ENCODE measurements around the gene PLCB1. TPM values are rescaled to one million over a fixed set of nuclear protein-coding genes. Genes with fewer than 3 reads are reported as not detected.
"Not testable (repeated sequence)": the region's sequence is repeated elsewhere in the genome, so short reads cannot be mapped to it uniquely, and the experiment has no call there.

PLCB1 gene
- total RNA-seq, 1 experiment from 2014 or later = 3.5 TPM

DNA sequence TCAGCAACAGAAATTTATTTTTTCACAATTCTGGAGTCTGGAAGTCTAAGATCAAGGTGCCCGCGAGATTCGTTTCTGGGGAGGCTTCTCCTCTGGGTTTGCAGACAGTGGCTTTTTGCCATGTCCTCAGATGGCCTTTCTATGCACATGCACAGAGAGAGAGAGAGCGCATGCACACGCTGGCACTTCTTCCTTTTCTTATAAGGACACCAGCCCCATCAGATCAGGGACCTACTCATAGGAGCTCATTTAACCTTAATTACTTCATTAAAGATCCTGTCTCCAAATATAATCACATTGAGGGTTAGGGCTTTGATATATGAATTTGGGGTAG lies 676.1 kb downstream of the PLCB1 start:
- DNase-seq (ENCODE audit: low spot score) = no peak

DNA sequence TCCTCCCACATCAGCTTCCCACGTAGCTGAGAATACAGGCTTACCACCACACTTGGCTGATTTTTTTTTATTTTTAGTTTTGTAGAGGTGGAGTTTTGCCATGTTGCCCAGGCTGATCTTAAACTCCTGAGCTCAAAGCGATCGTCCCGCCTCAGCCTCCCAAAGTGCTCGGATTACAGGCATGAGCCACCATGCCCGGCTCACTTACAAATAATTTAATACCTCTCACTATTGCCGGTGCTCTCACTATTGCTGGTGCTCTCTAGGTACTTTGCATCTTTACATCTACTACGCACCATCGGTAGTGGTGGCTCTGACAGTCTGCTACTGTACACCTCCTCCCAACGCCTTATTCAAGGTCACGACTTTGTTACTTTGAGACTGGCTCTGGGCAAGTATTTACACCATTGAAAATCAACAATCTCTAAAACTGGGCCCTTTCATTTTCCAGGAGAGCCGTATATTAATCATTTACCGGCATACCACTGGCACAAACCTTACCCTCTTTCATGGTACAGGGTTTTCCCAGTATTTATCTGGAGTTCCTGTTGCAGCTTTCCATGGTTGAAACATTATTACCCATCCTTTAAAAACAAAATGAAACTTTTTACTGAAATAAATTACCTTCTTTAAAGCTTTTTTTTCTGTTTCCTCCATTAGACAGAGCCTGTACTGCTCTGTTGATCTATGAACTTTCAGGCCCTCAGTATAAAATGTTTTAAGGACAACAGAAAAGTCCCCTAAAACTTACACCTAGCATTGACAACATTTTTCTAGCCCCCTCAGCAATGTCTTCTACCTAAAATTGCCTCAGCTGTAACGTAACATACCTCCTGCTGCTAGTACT lies 677.3 kb downstream of the PLCB1 start:
- no peak for DNase-seq (ENCODE audit: low spot score)

DNA sequence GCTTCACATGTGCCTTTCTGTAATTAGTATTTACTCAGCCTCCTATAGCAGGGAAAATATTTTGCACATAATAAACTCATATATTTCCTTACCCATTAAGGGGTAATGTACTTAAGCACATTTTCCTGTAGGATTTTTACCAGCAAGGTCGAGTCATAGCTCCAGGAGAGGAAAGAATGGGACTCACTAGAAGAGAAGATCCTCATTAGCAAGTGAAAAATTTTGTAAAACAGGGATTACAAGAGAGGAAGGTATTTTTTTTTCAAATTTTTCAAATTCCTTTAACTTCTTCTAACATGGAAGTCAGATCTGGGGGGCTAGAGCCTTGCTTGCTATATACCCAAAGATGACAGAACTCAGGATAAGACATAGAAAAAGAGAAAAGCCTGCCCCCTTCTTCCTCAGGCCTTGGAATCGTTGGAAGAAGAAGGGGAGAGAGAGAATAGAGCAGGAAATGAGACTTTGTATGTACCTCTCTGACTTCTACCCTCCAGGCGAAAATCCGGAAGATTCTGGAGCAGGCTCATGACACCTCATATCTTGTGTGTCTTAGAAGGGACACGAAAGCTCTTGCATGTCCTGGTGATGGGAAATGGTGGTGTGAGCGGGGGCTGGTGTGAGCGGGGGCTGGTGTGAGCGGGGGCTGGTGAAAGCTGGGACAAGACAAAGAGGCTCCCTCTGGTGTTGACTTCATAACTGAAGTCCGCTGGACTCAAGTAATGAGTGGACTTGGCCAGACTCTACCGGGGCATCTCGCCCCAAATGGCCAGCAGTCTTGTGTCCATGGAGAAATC lies 679.9 kb downstream of the PLCB1 start:
- no peak for DNase-seq (ENCODE audit: low spot score)

DNA sequence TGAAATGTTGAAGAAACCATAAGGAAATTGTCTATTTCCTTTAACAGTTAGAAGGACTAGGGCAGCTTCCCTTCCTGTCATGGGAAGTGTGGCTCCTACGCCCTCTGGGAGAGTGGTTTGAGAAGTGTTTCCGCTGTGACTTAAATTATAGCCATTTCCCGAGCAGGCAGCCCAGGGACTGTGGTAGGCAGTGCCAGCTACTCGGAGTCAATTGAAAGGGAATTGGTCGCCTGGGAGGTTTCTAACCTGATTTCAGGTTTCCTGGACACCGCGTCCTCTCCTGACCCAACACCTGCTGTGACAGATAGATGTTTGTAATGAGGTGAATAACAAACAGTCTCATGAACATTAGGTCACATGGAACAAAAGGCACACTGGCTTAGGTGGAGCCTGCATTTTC lies 680.8 kb downstream of the PLCB1 start:
- DNase-seq (ENCODE audit: low spot score) = no peak

DNA sequence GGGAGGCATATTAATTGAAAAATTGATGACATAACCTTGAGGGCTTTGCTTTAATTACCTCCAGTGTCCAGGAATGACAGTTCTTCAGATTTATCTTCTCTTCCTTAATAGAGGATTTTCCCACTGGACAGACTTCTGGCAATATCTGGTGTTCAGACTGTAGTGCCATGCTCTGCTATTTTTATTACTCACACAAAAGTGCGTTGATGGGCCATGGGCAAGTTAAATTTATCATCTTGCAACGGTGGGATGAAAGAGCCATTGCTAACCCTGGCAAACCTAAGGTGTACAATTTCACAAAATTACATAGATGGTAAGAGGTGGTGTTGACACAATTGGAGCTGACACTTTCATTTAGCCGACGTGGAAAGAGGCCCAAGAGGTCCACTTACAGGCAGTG lies 683.1 kb downstream of the PLCB1 start:
- no peak for DNase-seq (ENCODE audit: low spot score)

DNA sequence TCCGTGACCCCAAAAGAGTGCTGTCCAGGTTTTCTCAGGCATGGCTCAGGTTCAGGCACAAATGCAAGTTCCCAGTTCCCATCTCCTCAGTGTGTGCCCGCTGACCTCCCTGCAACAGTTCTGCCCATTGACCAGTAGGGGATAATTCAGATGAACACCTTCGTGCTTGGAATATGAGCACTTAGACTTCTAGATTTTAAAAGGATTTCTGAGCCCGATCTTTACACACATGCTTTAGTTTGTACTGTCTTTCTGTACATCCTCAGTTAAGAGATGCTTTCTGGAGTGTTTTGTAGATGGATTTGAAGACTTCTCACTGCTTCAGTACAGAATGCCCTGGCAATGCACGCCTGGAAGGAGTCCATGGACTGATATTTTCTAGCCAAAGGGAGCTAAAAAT lies 697.2 kb downstream of the PLCB1 start:
- peak; percentile 2 for DNase-seq (ENCODE audit: low spot score)

DNA sequence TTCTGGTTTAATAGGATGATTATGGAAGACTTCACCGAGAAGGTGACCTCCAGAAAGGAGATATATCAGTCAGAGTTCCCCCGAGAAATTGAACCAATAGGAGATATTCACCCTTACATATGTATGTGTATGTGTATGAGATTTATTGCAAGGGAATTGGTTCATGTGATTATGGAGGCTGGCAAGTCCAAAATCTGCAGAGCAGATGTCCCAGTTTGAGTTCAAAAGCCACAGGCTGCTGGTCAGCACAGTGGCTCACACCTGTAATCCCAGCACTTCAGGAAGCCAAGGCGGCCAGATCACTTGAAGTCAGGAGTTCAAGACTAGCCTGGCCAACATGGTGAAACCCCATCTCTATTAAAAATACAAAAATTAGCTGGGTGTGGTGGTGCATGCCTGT lies 702.2 kb downstream of the PLCB1 start:
- DNase-seq (ENCODE audit: low spot score) = not testable (repeated sequence)

DNA sequence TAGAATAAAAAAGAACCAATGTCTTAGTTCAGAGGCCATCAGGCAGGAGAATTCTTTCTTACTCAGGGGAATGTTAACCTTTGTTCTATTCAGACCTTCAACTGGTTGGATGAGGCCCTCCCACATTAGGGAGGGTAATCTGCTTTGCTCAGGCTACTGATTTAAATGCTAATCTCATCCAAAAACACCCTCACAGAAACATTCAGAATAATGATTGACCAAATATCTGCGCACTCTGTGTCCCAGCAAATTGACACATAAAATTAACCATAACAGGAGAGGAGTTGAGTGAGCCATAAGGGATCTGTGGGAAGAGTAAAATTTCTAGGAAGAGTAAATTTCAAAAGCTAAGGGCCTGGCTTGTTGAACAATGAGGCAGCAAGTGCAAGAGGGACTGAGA lies 702.8 kb downstream of the PLCB1 start:
- DNase-seq (ENCODE audit: low spot score) = no peak

DNA sequence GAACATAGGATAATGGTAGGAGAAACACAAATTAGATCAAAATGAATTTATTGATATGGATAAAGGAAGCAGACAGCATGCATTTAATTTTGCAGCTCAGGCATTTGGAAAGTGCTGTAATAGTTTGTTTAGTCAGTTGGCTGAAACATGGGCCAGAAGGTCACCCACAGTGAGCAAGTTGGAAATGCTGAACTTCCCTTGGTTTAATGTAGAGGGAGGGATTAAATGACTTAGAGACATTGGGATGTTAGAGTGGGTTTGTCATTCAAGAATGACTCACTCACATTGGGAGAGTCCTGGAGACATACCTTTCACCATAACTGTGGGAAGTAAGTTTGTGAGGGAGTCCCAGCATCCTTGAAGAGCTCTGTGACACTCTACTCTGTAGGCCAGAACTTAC lies 705.3 kb downstream of the PLCB1 start:
- no peak for DNase-seq (ENCODE audit: low spot score)

DNA sequence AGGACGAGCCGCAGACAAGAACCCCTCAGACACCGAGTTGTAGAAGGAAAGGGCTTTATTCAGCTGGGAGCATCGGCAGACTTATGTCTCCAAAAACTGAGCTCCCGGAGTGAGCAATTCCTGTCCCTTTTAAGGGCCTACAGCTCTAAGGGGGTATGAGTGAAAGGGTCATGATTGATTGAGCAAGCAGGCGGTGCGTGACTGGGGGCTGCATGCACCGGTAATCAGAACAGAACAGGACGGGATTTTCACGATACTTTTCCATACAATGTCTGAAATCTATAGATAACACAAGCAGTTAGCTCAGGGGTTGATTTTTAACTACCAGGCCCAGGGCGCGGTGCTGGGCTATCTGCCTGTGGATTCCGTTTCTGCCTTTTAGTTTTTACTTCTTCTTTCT lies 710.5 kb downstream of the PLCB1 start:
- no peak for DNase-seq (ENCODE audit: low spot score)

DNA sequence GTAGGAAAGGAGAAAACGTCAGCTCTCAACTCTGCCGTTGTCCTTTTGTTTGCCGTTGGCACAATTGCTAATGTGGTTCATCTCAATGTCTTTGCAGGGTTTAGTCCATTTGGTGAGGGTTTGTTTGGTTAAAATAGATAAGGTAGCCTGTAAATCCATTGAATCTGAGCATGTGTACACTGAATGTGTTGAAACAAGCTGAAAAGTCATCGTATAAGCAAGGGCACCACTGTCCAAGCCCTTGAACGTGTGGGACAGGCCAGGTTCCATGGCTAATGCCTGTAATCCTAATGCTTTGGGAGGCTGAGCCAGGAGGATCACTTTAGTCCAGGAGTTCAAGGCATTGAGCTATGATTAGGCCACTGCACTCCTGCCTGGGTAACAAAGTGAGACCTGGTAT lies 712.1 kb downstream of the PLCB1 start:
- no peak for DNase-seq (ENCODE audit: low spot score)

DNA sequence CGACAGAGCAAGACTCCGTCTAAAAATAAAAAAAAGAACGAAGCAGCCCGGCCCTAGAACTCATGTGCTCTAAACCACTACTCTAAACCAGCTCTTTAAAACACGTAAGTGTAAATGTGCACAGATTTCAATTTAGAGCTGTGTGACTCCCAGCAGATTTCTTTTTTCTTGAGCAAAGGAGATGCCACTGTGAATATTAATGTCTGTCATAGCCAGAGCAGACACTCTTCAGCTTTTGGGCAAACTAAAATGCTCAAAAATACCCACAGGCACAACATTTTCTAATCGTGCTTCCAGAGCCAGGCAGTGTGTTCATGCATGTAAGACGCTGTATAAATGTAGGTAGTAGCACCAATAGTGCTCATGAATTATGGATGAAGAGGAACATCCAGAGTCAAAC lies 717.9 kb downstream of the PLCB1 start:
- no peak for DNase-seq (ENCODE audit: low spot score)

DNA sequence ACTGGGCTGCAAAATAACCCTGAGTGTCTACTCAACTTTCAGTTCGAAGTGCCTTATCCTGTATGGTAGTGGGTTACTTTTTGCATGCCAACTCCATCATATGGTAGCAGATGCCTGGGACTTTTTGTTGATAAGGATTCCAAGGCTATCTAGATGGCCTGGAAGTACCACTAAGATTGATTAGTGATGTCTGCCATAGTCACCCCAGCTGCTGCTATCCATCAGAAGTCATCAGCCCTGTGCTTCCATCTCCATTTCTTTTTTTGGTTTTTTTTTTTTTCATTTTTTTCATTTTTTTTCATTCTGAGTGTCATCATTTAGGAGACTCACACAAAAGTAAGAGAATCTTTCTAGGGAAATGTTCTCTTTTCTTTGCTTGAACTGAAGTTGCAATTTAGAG lies 719.4 kb downstream of the PLCB1 start:
- DNase-seq (ENCODE audit: low spot score) = no peak

DNA sequence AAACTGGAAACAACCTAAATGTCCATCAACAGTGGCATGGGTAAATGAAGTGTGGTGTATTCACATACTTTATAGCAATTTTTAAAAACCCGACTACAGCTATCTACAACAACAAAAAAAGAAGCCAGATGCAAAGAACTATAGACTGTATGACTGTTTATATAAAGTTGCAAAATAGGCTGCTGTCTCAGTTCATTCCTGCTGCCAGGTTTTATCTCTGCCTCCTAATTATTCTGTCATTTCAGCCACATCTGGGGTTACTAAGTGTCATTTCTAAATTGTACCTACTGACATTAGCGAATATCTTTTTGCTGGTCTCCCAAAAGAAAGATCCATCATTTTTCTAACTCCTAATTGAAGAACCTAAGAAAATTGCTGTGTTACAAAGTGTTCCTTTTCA lies 719.9 kb downstream of the PLCB1 start:
- DNase-seq (ENCODE audit: low spot score) = not testable (repeated sequence)

DNA sequence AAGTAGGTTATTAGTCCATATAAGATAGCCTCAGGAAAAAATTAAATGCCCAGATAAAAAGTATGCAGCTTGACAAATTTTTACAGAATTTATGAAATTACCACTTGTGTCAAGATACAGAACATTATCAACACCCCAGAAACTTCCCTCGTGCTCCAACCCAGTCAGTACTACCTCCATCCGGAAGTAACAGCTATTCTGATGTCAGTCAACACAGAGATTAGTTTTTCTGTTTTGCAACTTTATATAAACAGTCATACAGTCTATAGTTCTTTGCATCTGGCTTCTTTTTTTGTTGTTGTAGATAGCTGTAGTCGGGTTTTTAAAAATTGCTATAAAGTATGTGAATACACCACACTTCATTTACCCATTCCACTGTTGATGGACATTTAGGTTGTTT lies 721.1 kb downstream of the PLCB1 start:
- not testable (repeated sequence) for DNase-seq (ENCODE audit: low spot score)

DNA sequence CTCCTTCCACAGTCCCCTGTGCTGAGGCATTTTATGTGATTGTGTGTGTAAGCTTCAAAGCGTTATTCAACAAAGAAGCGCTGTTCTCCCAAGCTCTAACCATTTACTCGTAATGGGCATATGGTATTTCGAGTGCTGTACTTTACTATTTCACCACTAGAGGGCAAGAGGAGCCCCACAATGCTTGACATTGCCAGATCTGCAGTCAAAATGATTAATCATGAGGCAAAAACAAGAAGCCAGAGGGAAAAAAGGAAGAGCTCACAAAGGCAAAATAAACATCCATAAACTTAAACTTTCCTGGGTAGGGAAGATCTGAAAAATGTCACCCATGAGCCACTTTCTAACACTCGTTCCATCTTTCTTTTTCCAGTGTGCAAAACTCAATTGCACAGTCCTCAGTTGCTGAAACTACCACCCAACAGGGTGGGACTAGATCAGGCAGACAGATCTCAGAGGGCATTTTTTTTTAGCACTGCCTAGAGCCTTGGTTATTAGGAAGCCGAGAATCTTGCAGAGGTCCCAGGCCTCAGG lies 721.8 kb downstream of the PLCB1 start:
- DNase-seq (ENCODE audit: low spot score) = peak; percentile 83

DNA sequence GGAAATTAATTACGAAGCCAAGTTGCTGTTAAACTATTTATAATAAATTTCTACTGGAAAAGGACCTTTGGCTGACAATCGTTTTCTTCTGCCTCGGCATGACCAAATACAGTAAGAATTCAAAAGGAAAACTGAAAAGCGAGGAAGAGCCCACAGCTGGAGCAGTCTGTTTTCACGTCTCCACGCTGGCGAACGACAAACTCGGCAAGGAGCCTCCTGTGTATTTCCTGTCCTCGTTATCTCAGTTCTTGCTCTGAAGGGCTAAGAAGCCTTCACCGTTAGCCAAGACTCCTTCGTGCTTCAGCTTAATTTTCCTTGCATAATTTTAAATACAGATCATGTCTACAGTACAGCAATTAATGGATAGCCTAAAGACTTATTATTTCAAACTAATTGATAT lies 722.5 kb downstream of the PLCB1 start:
- DNase-seq (ENCODE audit: low spot score) = no peak

DNA sequence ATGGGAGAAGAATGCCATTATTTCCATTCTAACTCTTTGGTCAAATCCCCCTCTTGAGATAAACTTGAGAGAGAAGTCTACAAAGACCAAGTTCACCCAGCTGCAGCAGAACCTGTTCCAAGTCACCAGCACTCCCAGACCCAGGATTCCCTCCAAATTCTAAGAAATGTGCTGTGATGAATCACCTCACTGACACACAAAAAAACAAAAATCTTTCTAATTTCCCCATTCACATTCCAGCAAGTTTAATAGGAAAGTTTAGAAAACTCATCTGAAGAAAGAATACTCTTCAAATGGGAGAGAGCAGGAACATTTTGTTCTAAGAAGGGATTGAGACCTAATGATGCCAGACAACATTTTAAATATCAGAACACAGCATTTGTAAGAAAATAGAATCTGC lies 723.2 kb downstream of the PLCB1 start:
- no peak for DNase-seq (ENCODE audit: low spot score)

DNA sequence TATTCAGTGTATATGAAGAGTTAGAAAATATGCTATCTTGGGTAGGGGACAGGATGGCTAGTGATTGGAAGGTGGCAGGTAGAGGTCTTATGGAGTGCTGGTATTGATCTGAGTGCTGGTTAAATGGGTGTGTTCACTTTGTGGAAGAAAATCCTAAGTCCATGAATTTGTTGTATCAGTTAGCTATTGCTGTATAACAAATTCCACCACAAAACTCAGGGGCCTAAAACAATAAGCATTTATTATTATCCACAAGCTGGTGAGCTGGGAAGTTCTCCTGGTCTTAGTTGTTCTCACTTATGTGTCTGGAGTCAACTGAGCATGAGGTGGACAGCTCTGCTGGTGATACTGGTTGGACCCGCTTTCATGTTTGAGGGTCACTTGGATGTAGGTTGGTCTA lies 724.6 kb downstream of the PLCB1 start:
- DNase-seq (ENCODE audit: low spot score) = no peak

DNA sequence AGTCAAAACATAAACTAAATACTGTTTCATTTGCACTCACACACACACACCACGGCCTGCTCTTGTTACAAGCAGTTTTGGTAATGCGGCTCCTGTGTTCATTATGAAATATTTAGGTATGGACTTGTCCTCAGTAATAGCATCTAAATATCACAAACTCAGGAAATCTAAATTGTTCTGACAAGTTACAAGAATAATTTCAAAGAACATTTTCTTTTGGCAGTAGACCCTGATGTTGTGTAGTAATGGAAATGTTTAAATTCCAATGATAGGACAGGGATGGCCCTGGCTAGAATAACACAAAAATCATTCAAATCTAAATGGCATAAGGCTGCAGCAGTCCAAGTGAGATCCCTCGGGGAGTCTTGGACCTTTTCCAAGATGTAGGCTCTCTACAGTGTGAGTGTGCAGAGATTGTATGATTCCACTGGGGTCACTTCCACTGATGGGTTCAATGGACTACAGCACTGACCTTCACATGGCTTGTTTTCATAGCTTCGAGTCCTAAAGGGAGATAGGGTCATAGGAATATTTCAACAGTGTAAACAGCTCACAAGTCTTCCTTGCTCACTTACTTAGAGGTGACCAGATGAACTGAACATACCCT lies 726.2 kb downstream of the PLCB1 start:
- DNase-seq (ENCODE audit: low spot score) = no peak

DNA sequence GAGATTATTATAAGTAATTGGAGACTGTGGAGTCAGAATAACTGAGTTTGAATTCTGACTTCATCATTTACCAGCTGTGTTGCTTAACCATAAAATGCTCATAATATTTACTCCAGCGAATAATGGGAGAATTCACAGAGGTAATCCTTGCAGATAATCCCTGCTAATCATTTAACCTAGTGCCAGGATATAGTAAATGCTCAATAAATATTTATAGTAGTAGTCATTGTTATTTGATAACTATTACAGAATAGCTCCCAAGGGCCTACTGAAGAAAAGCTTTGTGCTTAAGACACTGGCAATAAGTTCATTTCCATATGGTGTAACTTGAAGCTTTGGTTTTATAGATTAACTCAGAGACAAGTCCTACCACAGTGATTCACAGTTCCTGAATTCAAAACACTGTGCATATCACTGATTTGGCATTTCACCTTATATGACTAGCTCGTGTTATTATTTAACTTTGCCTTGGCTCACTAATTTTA lies 728.0 kb downstream of the PLCB1 start:
- DNase-seq (ENCODE audit: low spot score) = no peak

DNA sequence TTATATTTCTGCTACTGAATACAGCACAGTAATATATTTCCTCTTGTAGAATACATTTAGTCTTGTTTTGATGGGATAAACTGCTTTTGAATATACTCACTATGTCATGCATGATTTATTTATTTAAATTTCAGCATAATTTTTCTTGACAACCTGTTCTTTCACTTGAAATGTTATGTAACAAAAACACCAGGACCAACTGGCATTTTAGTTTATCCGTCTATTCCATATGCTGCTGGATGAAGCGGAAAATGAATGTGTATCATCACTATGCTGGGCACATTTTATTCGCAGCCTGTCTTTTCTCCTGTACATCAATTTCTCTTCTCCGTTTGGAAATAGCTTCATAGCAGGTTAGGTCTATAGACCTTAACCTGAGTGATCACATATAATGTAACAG lies 730.0 kb downstream of the PLCB1 start:
- DNase-seq (ENCODE audit: low spot score) = no peak

All from HT-29 (cell line).